NCI-H345 treated with DMSO at 0.1 percent for 48 hours (cell line): ENCODE results near the gene NMUR1.
A peak's percentile ranks its signal among the peaks of the same experiment; 100 is the strongest.

Source experiments
- DNase-seq: peaks from one replicate; lab custom pipeline; 2025; ENCODE audit not compliant: unreplicated experiment; lab: John Stamatoyannopoulos, UW

NMUR1 gene

GRCh38 chr2:231527955-231528635 lies 2.1 kb downstream of the NMUR1 start:
- DNase-seq, result no peak

DNA sequence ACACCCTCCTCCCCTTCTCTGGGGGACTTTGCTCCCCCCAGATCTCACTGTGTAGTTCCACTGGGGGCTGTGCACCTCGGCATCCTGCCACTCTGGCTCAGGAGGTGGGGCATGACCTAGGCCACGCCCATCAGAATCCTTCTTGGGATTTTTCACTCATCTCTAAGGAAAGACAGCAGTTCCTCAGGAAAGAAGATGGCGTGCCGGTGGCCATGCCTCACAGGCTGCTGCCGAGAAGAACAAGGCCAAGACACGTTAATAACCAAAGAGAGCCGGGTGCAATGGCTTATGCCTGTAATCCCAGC lies 3.2 kb downstream of the NMUR1 start:
- no peak for DNase-seq

GRCh38 chr2:231526341-231527090 lies 3.7 kb downstream of the NMUR1 start:
- no peak for DNase-seq

DNA sequence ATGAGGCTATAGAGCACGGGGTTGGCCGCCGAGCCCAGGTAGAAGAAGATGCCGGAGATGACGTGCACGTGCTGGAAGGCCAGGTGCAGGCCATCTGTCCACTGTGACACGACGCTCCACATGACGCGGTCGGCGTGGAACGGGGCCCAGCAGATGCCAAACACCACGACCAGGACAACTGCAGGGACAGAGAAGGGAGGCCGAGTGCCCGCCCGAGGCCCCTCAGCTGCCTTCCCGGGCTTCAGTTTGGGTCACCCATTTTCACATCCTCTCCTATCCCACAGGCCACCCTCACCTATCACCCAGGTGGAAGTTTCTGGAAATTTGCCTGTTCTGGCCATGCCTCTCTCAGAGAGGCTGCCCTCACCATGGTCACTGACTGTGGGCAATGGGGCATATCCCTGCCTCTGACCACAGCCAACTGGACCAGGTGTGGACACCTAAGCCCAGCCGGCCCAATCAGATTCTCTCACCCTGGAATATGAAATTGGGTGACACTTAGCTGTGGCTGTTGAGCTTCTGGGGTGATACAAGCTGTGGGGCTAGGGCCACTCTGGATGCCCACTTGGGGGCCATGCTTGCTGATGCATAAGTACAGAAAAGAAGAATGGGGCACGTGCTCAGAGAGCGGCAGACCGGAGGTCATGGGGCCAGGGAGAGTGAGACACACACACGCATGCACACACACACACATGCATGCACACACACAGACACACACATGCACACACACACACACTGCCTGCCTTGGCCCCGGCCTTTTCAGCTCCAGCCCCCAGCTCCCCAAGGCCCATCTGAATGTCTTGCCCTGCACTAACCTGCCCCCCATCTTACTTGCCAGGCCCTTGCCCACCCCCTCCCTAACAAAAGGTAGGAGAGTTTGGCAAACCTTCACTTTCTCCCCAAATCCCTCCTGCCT lies 4.7 kb downstream of the NMUR1 start:
- no peak for DNase-seq

DNA sequence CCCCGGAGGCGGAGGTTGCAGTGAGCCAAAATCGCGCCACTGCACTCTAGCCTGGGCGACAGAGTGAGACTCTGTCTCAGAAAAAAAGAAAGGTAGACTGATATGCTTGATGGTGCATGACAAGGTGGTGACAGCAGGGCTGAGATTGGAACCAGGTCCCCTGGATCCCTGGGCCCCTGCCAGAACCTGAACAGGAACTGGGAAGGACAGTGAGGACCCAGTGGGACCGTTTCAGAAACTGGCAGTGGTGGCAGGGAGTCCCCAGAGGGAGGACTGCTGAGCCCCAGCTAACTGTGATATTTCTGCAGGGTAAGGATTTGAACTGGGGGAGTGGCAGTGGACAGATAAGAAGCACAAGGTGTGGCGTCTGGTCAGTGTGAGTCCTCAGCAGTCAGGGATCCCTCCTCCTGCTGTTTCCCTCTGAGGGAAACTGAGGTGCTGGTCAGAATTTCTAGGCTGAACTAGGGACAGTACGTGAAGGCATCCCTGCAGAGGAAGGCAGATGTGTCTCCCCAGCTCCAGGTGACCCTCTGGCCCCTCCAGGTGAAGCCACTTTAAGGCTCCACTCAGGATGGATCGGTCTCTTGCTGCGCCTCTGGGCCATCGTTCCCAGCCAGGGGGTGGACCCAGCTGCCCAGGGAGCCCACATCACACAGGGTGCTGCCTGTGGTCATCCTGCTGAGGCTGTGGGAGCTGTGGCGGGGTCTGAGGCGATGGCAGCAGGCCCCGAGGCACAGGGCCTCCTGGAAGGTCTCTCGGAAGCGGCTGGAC lies 5.6 kb downstream of the NMUR1 start:
- DNase-seq, result no peak

DNA sequence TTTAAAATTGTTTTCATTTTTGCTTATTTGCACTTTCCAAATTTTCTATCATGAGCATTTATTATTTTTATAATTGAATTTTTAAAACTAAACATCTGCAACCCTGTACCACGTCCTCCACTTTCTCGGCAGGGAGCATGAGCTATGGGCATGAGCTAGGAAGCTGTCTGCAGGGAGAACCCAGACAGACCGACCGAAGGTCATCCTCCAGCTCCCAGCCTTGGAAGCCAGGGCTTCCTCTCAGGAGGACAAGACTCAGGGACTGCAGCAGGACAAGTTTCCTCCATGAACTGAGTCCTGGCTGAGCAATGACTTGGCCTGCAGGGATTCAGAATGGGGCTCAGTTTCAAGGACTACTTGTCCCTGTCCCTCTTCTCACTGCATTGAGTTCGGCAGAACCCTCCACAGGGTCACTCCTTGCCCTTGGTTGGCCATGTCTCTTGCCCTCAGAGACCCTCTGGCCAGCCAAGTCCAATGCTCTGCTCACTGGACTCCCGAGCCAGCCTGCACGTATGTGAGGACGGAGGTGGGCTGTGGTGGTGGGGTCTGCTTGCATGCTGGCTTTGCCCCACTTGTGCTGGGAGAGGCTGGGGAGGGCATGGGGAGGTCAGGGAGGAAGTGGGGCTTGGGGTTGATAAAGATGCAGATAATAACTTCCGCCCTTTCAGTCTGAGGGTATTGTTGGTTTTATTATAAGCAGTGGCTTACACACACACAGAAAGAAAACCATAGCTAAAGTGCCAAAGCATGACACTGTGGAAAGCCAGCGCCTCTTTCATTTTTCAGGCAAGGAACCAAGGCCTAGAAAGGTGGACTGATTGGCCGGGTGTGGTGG lies 6.6 kb downstream of the NMUR1 start:
- no peak for DNase-seq

DNA sequence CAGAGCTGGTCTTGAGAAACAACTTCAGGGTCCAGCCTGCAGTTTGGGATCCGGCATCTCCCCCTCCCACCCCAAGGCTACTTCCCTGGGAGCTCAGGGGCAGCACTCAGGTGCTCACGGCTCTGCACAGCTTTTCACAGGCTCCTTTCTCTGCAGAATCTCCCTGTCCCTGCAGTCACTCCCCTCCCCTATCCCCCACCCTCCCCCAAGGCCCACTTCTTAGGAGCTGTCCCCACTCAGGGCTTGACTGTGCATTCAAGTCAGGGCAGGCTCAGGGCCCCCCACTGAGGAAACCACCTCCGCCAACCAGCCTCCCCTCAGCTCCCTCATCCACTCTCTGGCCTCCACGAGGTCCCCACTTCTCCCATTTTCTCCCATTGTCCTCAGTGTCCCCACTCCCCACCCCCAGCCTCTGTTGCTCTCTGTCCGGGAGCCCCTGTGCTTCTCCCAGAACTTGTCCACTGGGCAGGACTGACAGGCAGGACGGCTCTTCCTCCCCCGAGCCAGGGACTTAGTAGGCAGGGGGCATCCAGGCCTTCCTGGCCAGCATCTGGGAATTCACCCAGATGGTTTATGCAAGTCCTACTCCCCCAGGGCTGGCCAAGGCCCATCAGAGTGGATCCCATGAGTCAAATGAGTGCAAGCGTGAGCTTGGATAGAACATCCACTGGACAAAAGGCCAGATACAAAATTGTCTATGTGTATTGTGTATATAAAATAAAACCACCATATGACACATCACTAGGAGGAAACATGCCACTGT lies 7.6 kb downstream of the NMUR1 start:
- no peak for DNase-seq

- DNase-seq, result no peak
Measured at GRCh38 chr2:231521443-231521842, 8.8 kb downstream of the NMUR1 start.

DNA sequence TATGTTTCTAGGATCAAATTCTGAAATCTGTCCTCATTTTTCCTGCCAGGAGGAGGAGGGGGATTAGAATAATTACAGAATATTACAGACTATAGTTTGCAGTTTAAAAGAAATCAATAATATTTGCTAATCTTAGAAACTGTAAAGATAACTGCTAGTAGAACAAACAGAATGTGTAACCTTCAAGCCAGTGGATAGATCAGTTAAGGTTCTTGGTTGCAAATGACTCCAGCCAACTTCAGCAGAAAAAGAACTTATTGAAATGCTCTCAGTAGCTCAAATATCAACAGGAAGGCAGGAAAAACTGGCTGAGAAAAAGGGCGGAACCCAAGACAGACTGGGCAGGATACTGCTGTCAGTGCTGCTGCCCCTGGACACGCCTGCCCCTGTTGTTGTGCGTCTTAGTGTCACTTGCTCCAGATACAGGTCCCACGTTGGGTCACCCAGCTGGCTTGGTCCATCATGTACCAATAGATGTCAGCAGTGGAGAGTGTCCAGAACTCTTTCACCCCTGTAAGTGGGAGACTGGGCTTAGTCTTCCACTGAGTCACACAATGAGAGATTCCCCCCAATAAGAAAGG lies 10.2 kb downstream of the NMUR1 start:
- no peak for DNase-seq

GRCh38 chr2:231518771-231519170 lies 11.5 kb downstream of the NMUR1 start:
- no peak for DNase-seq

- no peak for DNase-seq
Measured at GRCh38 chr2:231515603-231516002, 14.6 kb downstream of the NMUR1 start.

DNA sequence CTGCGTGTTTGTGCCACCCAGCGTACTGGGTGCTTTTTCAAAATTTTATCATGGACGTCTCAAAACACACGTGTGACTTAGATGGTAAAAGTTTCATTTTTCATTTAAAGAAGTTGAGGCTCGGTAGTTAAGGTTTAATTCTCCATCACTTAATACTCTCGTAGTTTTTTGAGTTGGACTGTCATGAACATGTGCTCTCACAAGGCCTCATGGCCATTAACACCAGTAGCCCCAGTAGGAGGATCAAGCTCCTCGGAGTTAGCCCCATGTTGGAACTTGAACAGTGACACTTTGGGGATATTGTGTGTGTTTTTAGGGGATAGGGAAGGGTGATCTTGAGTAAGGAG lies 15.3 kb downstream of the NMUR1 start:
- DNase-seq, result peak; percentile 4

DNA sequence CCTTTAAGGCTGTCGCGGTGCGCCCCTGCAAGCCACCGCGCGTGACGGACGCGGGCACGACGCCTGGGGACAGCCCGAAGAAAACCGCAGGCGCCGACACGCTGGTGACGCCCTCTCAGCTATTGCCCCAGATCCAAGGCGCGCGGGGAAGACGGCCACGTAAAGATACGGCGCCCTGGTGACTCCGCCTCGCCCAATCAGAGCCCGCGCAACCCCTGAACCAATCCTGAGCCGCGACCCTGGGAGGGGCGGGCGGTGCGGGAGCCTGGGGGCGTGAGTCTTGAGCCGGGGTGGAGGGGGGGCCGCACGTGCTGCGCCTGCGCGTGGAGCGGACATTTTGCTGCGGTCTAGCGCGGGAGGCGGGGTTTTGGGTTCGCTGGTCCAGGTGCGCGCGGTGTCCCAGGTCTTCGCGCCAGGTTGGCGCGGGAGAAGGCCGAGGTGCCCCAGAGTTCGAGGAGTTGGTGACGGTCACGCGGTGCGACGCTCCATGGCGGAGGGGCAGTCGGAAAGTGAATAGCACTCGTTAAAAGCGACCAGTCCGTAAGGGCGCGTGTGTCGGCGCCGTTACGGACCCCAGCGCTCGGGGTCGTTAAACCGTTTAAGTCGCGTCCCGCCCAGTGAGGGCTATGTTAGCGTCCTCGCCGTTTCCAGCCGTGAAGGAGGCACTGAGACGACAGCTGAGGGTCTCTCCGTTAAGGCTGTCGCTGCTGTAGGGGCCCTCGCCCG lies 15.9 kb downstream of the NMUR1 start:
- DNase-seq, result peak; percentile 93

GRCh38 chr2:231513746-231514224 lies 16.5 kb downstream of the NMUR1 start:
- DNase-seq, result peak; percentile 71

DNA sequence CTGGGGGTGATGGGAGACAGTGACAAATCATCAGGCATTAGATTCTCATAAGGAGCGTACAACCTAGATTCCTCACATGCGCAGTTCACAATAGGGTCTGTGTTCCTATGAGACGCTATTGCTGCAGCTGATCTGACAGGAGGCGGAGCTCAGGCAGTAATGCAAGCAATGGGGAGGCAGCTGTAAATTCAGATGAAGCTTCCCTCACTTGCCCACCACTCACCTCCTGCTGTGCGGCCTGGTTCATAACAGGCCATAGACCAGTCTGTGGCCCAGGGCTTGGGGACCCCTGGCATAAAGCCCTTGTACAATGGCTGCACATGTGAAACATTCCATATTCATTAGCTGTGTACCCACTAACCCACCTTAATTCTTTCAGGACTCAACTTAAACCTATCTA lies 18.0 kb downstream of the NMUR1 start:
- no peak for DNase-seq

- no peak for DNase-seq
Measured at GRCh38 chr2:231503766-231504165, 26.5 kb downstream of the NMUR1 start.

DNA sequence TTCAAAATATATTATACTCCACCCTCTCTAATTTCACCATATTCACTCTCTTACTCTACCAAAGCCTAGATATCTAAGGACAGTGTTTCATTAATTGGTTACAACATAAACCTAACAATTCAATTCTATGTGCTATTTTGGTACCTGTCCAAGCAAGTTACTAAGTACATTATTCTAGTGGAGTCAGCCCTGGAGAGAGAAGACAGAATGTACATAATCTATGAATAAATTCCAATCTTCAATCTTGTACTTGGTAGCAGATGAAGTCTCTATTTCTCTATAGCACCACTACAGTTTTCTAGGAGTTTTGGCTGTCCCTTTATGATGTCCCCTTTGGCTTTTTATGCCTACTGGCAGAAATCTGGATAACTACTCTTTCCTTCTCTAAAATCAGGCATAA lies 27.6 kb downstream of the NMUR1 start:
- no peak for DNase-seq

DNA sequence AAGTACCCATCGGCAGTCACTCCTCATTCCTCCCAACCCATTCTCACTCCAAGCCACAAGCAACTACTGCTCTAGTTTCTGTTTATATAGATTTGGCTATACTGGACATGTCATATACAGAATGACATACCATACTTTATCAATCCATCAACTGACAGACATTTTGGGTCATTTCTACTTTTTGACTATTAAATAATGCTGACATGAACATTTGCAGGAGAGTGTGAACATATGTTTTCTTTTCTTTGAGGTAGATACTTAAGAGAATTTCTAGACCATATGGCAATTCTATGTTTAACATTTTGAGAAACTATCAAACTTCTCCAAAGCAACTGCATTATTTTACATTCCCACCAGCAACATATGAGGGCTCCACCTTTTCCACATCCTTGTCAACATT lies 32.6 kb downstream of the NMUR1 start:
- no peak for DNase-seq
